HUES48 (cell line): ENCODE measurements around the gene METTL3.
"Not testable (repeated sequence)": the region's sequence is repeated elsewhere in the genome, so short reads cannot be mapped to it uniquely, and the experiment has no call there.

ENCODE experiments used
- H3K27ac ChIP-seq: one replicate; pipeline ENCODE4 v1.7.0; 2013; ENCODE audit warnings: low read depth, low read length, inconsistent platforms
- H3K27me3 ChIP-seq: 2 replicates; pipeline ENCODE4 v1.6.1; 2013; ENCODE audit warnings: mild to moderate bottlenecking, low read length; ENCODE audit not compliant: control insufficient read depth, insufficient read depth
- H3K36me3 ChIP-seq: 2 replicates; pipeline ENCODE4 v1.6.1; 2013; ENCODE audit warnings: low read length; ENCODE audit not compliant: control insufficient read depth, insufficient read depth
- H3K4me1 ChIP-seq: 2 replicates; pipeline ENCODE4 v1.6.1; 2013; ENCODE audit warnings: mild to moderate bottlenecking, low read length; ENCODE audit not compliant: control insufficient read depth, insufficient read depth
- H3K4me3 ChIP-seq: 2 replicates; pipeline ENCODE4 v1.5.1; 2013; ENCODE audit warnings: mild to moderate bottlenecking, low read depth, low read length
- H3K9ac ChIP-seq: 2 replicates; pipeline ENCODE4 v1.6.1; 2013; ENCODE audit warnings: mild to moderate bottlenecking, low read depth, low read length, moderate library complexity
- H3K9me3 ChIP-seq: 2 replicates; pipeline ENCODE4 v1.6.1; 2013; ENCODE audit warnings: low read length; ENCODE audit not compliant: control insufficient read depth, insufficient read depth

METTL3 gene

GRCh38 chr14:21510735-21511657 lies at the start of gene METTL3:
Gene METTL3 (minus strand): TSS chr14:21511340. CDS start chr14:21511223, 117 bp downstream.
- Histone ChIP-seq H3K9ac (peak within 1 kb of the TSS; percentile 85), H3K9me3 (no peaks in the 10 kb centered on the region), H3K27ac (peak within 1 kb of the TSS; percentile 94), H3K27me3 (no peaks in the 10 kb centered on the region), H3K4me1 (peaks cover 11% of the 10 kb centered on the region), H3K4me3 (peak within 1 kb of the TSS; percentile 93), H3K36me3 (peaks cover 26% of the 10 kb centered on the region)

- Histone ChIP-seq H3K4me1 (peaks cover 21% of the 10 kb centered on the region), H3K27me3 (no peaks in the 10 kb centered on the region), H3K9ac (no peak overlapping the region), H3K9me3 (no peaks in the 10 kb centered on the region), H3K4me3 (no peak overlapping the region), H3K27ac (no peak overlapping the region), H3K36me3 (no peaks in the 10 kb centered on the region)
These were observed 47.6 kb upstream of the METTL3 start for GRCh38 chr14:21558703-21559170.

- Histone ChIP-seq H3K27ac (peak overlapping the region; percentile 96), H3K4me1 (peaks cover 30% of the 10 kb centered on the region), H3K4me3 (peak overlapping the region; percentile 36), H3K9ac (peak overlapping the region; percentile 50), H3K36me3 (no peaks in the 10 kb centered on the region), H3K9me3 (no peaks in the 10 kb centered on the region), H3K27me3 (no peaks in the 10 kb centered on the region)
These were observed 46.2 kb upstream of the METTL3 start for GRCh38 chr14:21557084-21557901.

GRCh38 chr14:21556378-21557083 lies 45.4 kb upstream of the METTL3 start:
- Histone ChIP-seq H3K9me3 (no peaks in the 10 kb centered on the region), H3K27me3 (no peaks in the 10 kb centered on the region), H3K4me3 (no peak overlapping the region), H3K36me3 (no peaks in the 10 kb centered on the region), H3K27ac (peak overlapping the region; percentile 96), H3K4me1 (peaks cover 30% of the 10 kb centered on the region), H3K9ac (peak overlapping the region; percentile 50; the same call in 1 of the 2 replicates)

GRCh38 chr14:21553266-21553665 lies 42.1 kb upstream of the METTL3 start:
- H3K4me3 ChIP-seq: no peak overlapping the region
- no peaks in the 10 kb centered on the region for H3K9me3 ChIP-seq
- peaks cover 28% of the 10 kb centered on the region for H3K4me1 ChIP-seq
- no peaks in the 10 kb centered on the region for H3K27me3 ChIP-seq
- H3K9ac ChIP-seq: no peak overlapping the region; the same call in 1 of the 2 replicates
- no peaks in the 10 kb centered on the region for H3K36me3 ChIP-seq
- peak overlapping the region; percentile 33 for H3K27ac ChIP-seq

- H3K4me1 ChIP-seq: peaks cover 24% of the 10 kb centered on the region
- not testable (repeated sequence) for H3K9me3 ChIP-seq, H3K4me3 ChIP-seq, H3K36me3 ChIP-seq, H3K27ac ChIP-seq, H3K27me3 ChIP-seq, H3K9ac ChIP-seq
These were observed 33.4 kb upstream of the METTL3 start for GRCh38 chr14:21544588-21544987.

GRCh38 chr14:21543963-21544362 lies 32.8 kb upstream of the METTL3 start:
- Histone ChIP-seq H3K9me3 (peaks cover 5% of the 10 kb centered on the region; the same call in 1 of the 2 replicates), H3K4me1 (peaks cover 30% of the 10 kb centered on the region), H3K36me3 (no peaks in the 10 kb centered on the region), H3K4me3 (0 out of 2 replicates have a peak overlapping the region, but pooled peaks have one; percentile 39), H3K9ac (no peak overlapping the region), H3K27me3 (no peaks in the 10 kb centered on the region), H3K27ac (peak overlapping the region; percentile 44)

- Histone ChIP-seq H3K9ac (0 out of 2 replicates have a peak overlapping the region, but pooled peaks have one; percentile 9), H3K36me3 (no peaks in the 10 kb centered on the region), H3K4me1 (peaks cover 35% of the 10 kb centered on the region), H3K4me3 (peak overlapping the region; percentile 39; the same call in 1 of the 2 replicates), H3K9me3 (peaks cover 5% of the 10 kb centered on the region; the same call in 1 of the 2 replicates), H3K27ac (peak overlapping the region; percentile 44), H3K27me3 (no peaks in the 10 kb centered on the region)
These were observed 32.4 kb upstream of the METTL3 start for GRCh38 chr14:21543521-21543960.

- Histone ChIP-seq H3K4me3 (no peak overlapping the region), H3K27me3 (no peaks in the 10 kb centered on the region), H3K9ac (no peak overlapping the region), H3K4me1 (peaks cover 40% of the 10 kb centered on the region), H3K27ac (peak overlapping the region; percentile 35), H3K36me3 (no peaks in the 10 kb centered on the region), H3K9me3 (no peaks in the 10 kb centered on the region)
These were observed 30.4 kb upstream of the METTL3 start for GRCh38 chr14:21541413-21542074.
